H7 (cell line): Measurements from ENCODE around the gene GRIK4. TPM values are rescaled to one million over a fixed set of nuclear protein-coding genes. Genes with fewer than 3 reads are reported as not detected.

Source experiments
- DNase-seq: peaks from one replicate; pipeline ENCODE4 v3.0.0; 2012
- H3K27me3 ChIP-seq: 2 replicates; pipeline ENCODE4 v1.6.0; 2011; ENCODE audit warnings: mild to moderate bottlenecking, low read length; ENCODE audit not compliant: control insufficient read depth, insufficient read depth
- H3K36me3 ChIP-seq: replicated peaks from 2 replicates; pipeline ENCODE4 v1.5.1; 2011; ENCODE audit warnings: low read length; ENCODE audit not compliant: control insufficient read depth, insufficient read depth
- H3K4me3 ChIP-seq: 2 replicates; pipeline ENCODE4 v1.5.1; 2011; ENCODE audit warnings: low read depth, mild to moderate bottlenecking, control low read depth, low read length, moderate library complexity; ENCODE audit not compliant: insufficient read depth
- total RNA-seq: library from RNA; depleted of rRNA; stranded (reverse); fragments of >200 nt; shearing (Covaris generic); gene quantifications from 2 replicates; pipeline ENCODE4 v1.2.3, GENCODE V29; 2014; rRNA removed

The GRIK4 gene
- total RNA-seq, 1 experiment from 2014 or later = 1.0 TPM

DNA sequence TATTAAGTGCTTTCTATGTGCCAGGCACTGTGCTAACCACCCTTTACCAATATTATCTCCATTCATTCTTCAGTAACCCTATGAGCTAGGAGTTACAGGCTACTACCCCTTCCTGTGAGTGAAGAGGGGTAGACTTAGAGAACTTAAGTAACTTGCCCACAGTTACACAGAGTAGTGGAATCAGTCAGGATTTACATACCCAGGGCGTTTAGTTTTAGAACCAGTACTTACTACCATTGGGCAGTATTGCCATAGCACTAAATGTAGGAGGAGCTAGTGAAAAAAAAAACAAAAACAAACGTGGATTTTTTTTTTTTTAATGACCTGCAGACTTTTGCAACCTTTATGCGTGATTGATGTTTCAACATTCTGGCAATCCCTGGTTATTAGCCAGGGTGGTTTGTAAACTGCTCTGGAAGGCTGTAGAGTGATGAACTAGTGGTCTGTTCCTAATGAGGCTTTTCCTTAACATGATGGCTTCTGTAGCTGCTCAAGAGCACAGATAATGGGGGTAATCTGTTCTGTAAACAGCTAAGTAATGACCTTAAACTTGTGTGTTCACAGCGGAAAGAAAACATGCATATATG lies 523.7 kb downstream of the GRIK4 start:
- Histone ChIP-seq H3K4me3 (no peak overlapping the region), H3K36me3 (no peaks in the 10 kb centered on the region), H3K27me3 (no peaks in the 10 kb centered on the region)
- no peak for DNase-seq

GRCh38 chr11:121035780-121036179 lies 524.2 kb downstream of the GRIK4 start:
- Histone ChIP-seq H3K27me3 (no peaks in the 10 kb centered on the region), H3K4me3 (no peak overlapping the region), H3K36me3 (no peaks in the 10 kb centered on the region)
- DNase-seq = no peak

GRCh38 chr11:121037016-121037415 lies 525.5 kb downstream of the GRIK4 start:
- no peak overlapping the region for H3K4me3 ChIP-seq
- no peaks in the 10 kb centered on the region for H3K27me3 ChIP-seq
- no peaks in the 10 kb centered on the region for H3K36me3 ChIP-seq
- DNase-seq = no peak

Other genes with a start within 250 kb of the GRIK4 start
- 14.3 and 17.7 TPM in 2 replicates for gene TLCD5, start 186.4 kb upstream of the GRIK4 start, total RNA-seq
- gene ARHGEF12, start 175.3 kb upstream of the GRIK4 start, total RNA-seq = 19.2 and 27.6 TPM in 2 replicates